HEK293 (cell line): ENCODE data around the gene TSPYL6.

Experiments used
- ATF2 ChIP-seq: fragments of 450-650 bp; formaldehyde crosslinking; IDR thresholded peaks from 2 replicates; pipeline ENCODE4 v1.5.1; 2016; ENCODE audit warnings: missing biosample characterization, missing genetic modification characterization, low read depth
- CTCF ChIP-seq: fragments of 450-650 bp; formaldehyde crosslinking; IDR thresholded peaks from 2 replicates; pipeline ENCODE4 v1.5.1; 2016; ENCODE audit warnings: missing biosample characterization, missing genetic modification characterization
- PATZ1 ChIP-seq: fragments of 450-650 bp; formaldehyde crosslinking; IDR thresholded peaks from 2 replicates; pipeline ENCODE4 v1.5.1; 2016; ENCODE audit warnings: missing biosample characterization, missing genetic modification characterization
- PBX3 ChIP-seq: sonication (generic); formaldehyde crosslinking; IDR thresholded peaks from 2 replicates; pipeline ENCODE4 v1.8.1; 2022; ENCODE audit warnings: mild to moderate bottlenecking, moderate library complexity, missing genetic modification reagents
- ZFP37 ChIP-seq: fragments of 450-650 bp; formaldehyde crosslinking; IDR thresholded peaks from 2 replicates; pipeline ENCODE4 v1.5.1; 2016; ENCODE audit warnings: missing biosample characterization, missing genetic modification characterization
- ZNF560 ChIP-seq: fragments of 450-650 bp; formaldehyde crosslinking; IDR thresholded peaks from 2 replicates; pipeline ENCODE4 v1.5.1; 2017; ENCODE audit warnings: missing biosample characterization, missing genetic modification characterization, borderline replicate concordance
- ZNF580 ChIP-seq: fragments of 450-650 bp; formaldehyde crosslinking; IDR thresholded peaks from 2 replicates; pipeline ENCODE4 v1.5.1; 2016; ENCODE audit warnings: missing biosample characterization, missing genetic modification characterization
- ZSCAN4 ChIP-seq: fragments of 450-650 bp; formaldehyde crosslinking; IDR thresholded peaks from 2 replicates; pipeline ENCODE4 v1.5.1; 2017; ENCODE audit warnings: missing biosample characterization, missing genetic modification characterization

- TF ChIP-seq ZFP37 (tag by site-specific recombination), result no peak
- TF ChIP-seq ZNF580 (tag by site-specific recombination), result no peak
- TF ChIP-seq CTCF (tag by site-specific recombination), result no peak
- TF ChIP-seq PATZ1 (tag by site-specific recombination), result no peak
- TF ChIP-seq ZNF560 (tag by site-specific recombination), result no peak
- TF ChIP-seq ATF2 (tag by site-specific recombination), result no peak
- no peak for TF ChIP-seq ZSCAN4 (tag by site-specific recombination)
- TF ChIP-seq PBX3 (CRISPR knock-in tag), result no peak
These were observed 51.6 kb downstream of the TSPYL6 start for GRCh38 chr2:54204476-54204875.
